Measurements from ENCODE around the gene HLF. TPM values are rescaled to one million over a fixed set of nuclear protein-coding genes. Genes with fewer than 3 reads are reported as not detected.

HLF gene
- total RNA-seq, 1 experiment from 2014 or later, result 1.3 TPM

- Mint-ChIP-seq H3K4me1 (ENCODE audit: low read depth, unreplicated experiment) (peaks cover 2% of the 10 kb centered on the region), H3K4me3 (ENCODE audit: low read depth, unreplicated experiment) (no peak overlapping the region), H3K9me3 (ENCODE audit: low read depth, unreplicated experiment) (no peaks in the 10 kb centered on the region), H3K27ac (ENCODE audit: unreplicated experiment) (no peak overlapping the region), H3K36me3 (ENCODE audit: insufficient read depth, unreplicated experiment) (no peaks in the 10 kb centered on the region), H3K27me3 (ENCODE audit: unreplicated experiment) (no peaks in the 10 kb centered on the region)
- CTCF ChIA-PET, result no interaction called here
- no peak for DNase-seq
- no TSS peak for BruUV-seq (replicated peaks)
- intact Hi-C loops (cut with micrococcal nuclease; ENCODE audit: unreplicated experiment), result no loop called here
- TF ChIP-seq, protein P1, sequence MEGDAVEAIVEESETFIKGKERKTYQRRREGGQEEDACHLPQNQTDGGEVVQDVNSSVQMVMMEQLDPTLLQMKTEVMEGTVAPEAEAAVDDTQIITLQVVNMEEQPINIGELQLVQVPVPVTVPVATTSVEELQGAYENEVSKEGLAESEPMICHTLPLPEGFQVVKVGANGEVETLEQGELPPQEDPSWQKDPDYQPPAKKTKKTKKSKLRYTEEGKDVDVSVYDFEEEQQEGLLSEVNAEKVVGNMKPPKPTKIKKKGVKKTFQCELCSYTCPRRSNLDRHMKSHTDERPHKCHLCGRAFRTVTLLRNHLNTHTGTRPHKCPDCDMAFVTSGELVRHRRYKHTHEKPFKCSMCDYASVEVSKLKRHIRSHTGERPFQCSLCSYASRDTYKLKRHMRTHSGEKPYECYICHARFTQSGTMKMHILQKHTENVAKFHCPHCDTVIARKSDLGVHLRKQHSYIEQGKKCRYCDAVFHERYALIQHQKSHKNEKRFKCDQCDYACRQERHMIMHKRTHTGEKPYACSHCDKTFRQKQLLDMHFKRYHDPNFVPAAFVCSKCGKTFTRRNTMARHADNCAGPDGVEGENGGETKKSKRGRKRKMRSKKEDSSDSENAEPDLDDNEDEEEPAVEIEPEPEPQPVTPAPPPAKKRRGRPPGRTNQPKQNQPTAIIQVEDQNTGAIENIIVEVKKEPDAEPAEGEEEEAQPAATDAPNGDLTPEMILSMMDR (IDR thresholded peaks at IDR 0.05; ENCODE audit: unreplicated experiment), result no peak
These were observed 35.9 kb downstream of the HLF start for GRCh38 chr17:55300479-55301290.

GRCh38 chr17:55301521-55302406 is 37.0 kb downstream of the HLF start:
- CTCF ChIA-PET, result no interaction called here
- DNase-seq, result no peak

DNA sequence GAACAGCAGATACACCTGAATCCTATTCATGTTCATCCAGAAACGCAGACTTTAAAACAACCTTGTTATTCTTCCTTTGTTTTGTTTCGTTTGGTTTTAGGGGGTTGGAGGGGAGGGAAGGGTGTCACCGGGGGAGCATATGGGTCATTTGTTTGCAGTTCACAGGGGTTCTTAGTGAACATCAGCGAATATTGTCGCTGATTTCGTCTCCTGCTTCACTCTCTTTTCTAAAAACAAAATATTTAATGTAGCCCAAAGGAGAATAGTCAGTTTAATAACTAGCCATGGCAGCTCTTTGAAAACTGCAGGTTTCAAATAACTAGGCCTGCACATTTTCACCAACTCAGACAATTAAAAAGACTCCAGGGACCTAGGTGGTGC is 37.6 kb downstream of the HLF start:
- Mint-ChIP-seq H3K9me3 (ENCODE audit: low read depth, unreplicated experiment) (no peaks in the 10 kb centered on the region), H3K36me3 (ENCODE audit: insufficient read depth, unreplicated experiment) (no peaks in the 10 kb centered on the region), H3K4me3 (ENCODE audit: low read depth, unreplicated experiment) (no peak overlapping the region), H3K4me1 (ENCODE audit: low read depth, unreplicated experiment) (no peaks in the 10 kb centered on the region), H3K27me3 (ENCODE audit: unreplicated experiment) (no peaks in the 10 kb centered on the region), H3K27ac (ENCODE audit: unreplicated experiment) (no peak overlapping the region)
- TF ChIP-seq, protein P1 (IDR thresholded peaks at IDR 0.05; ENCODE audit: unreplicated experiment), result no peak
- intact Hi-C loops (cut with micrococcal nuclease; ENCODE audit: unreplicated experiment), result no loop called here
- no peak for DNase-seq
- CTCF ChIA-PET, result no interaction called here
- BruUV-seq (replicated peaks), result no TSS peak

More at GRCh38 chr17:55301521-55302406, 37.0 kb downstream of the HLF start:
- Mint-ChIP-seq H3K27me3 (ENCODE audit: unreplicated experiment) (no peaks in the 10 kb centered on the region), H3K4me3 (ENCODE audit: low read depth, unreplicated experiment) (no peak overlapping the region), H3K27ac (ENCODE audit: unreplicated experiment) (no peak overlapping the region), H3K36me3 (ENCODE audit: insufficient read depth, unreplicated experiment) (no peaks in the 10 kb centered on the region), H3K9me3 (ENCODE audit: low read depth, unreplicated experiment) (no peaks in the 10 kb centered on the region), H3K4me1 (ENCODE audit: low read depth, unreplicated experiment) (no peaks in the 10 kb centered on the region)
- no TSS peak for BruUV-seq (replicated peaks)
- TF ChIP-seq, protein P1 (IDR thresholded peaks at IDR 0.05; ENCODE audit: unreplicated experiment), result no peak
- intact Hi-C loops (cut with micrococcal nuclease; ENCODE audit: unreplicated experiment), result no loop called here

DNA sequence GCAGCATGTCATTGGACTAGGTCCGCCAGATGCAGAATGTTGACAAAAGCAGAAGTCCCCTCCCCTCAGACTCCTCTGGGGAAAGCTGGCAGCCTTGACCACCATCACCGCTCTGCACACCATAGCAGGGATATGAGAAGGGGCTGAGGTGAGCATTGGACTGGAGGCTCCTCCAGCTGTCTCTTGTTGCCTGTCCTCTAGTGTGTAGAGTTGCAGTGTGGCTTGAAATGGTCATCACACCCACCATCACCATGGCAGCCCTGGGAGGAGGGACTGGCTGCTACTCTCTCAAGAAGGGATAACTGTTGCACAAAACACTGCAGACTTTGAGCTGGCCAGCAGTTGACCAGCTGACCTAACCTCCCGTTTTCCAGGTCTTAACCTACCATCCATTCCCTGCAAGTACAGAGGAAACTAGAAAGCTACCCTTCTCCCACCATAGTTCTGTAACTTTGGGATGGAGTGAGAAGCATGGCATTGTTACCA is 38.3 kb downstream of the HLF start:
- no peak for DNase-seq
- intact Hi-C loops (cut with micrococcal nuclease; ENCODE audit: unreplicated experiment), result no loop called here
- Mint-ChIP-seq H3K27me3 (ENCODE audit: unreplicated experiment) (no peaks in the 10 kb centered on the region), H3K27ac (ENCODE audit: unreplicated experiment) (no peak overlapping the region), H3K4me1 (ENCODE audit: low read depth, unreplicated experiment) (no peaks in the 10 kb centered on the region), H3K9me3 (ENCODE audit: low read depth, unreplicated experiment) (no peaks in the 10 kb centered on the region), H3K4me3 (ENCODE audit: low read depth, unreplicated experiment) (no peak overlapping the region), H3K36me3 (ENCODE audit: insufficient read depth, unreplicated experiment) (no peaks in the 10 kb centered on the region)
- no TSS peak for BruUV-seq (replicated peaks)
- TF ChIP-seq, protein P1 (IDR thresholded peaks at IDR 0.05; ENCODE audit: unreplicated experiment), result no peak
- CTCF ChIA-PET, result interaction anchor here (1.1 kb wide), 1 partner anchor 45 kb away, joined by 4 read pairs; no protein-coding TSS in a partner anchor
